ENCODE measurements around the gene LRRC4.

LRRC4 gene

DNA sequence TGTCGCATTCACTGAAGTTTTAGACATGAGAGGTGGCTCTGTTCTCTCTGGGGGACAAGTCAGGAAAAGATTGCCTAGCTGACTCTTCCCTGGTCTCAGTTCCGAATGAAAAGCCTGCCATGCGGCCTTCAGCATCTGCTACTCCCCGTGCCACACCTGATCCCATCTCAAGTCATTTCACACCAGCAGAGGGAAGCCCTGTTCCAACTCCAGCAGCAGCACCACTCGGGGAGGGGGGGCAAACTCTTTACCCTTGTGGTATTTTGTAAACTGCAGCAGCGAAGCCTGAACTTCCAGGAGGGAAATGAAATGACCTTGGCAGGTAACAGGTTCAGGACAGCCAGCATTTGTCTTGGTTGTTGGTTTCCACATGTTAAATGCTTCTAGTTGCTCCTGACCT, 13.8 kb downstream of the LRRC4 start:
- TF ChIP-seq, protein P1, sequence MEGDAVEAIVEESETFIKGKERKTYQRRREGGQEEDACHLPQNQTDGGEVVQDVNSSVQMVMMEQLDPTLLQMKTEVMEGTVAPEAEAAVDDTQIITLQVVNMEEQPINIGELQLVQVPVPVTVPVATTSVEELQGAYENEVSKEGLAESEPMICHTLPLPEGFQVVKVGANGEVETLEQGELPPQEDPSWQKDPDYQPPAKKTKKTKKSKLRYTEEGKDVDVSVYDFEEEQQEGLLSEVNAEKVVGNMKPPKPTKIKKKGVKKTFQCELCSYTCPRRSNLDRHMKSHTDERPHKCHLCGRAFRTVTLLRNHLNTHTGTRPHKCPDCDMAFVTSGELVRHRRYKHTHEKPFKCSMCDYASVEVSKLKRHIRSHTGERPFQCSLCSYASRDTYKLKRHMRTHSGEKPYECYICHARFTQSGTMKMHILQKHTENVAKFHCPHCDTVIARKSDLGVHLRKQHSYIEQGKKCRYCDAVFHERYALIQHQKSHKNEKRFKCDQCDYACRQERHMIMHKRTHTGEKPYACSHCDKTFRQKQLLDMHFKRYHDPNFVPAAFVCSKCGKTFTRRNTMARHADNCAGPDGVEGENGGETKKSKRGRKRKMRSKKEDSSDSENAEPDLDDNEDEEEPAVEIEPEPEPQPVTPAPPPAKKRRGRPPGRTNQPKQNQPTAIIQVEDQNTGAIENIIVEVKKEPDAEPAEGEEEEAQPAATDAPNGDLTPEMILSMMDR (IDR thresholded peaks at IDR 0.05): no peak
- H3K27me3 Mint-ChIP-seq (ENCODE audit: low read depth, poor library complexity): peaks cover 3% of the 10 kb centered on the region
- DNase-seq: no peak
- peaks cover 10% of the 10 kb centered on the region for H3K36me3 Mint-ChIP-seq (ENCODE audit: low read depth)
- H3K9me3 Mint-ChIP-seq: no peaks in the 10 kb centered on the region
- H3K27ac Mint-ChIP-seq: no peak overlapping the region
- peaks cover 34% of the 10 kb centered on the region for H3K4me1 Mint-ChIP-seq
- no peak overlapping the region for H3K4me3 Mint-ChIP-seq

DNA sequence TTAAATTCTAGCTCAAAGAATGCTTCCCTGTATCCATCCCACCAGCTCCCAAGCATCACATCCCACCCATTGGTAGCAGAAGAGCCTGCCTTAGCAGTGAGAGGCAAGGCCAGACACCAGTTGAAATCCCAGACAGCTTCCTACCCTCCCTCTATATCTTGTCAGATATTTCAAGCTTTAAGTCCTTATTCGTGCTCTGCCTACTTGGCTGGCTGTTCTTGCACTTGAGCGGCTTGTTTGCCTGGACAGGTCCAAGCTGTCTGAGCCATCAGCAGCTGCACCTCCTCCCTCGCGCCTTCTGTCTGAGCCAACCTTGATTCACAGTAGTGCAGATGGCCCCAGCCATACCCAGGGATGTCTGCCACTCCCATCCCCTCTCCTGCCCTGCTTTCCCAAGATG, 16.4 kb downstream of the LRRC4 start:
- TF ChIP-seq, protein P1 (IDR thresholded peaks at IDR 0.05): no peak
- no peak for DNase-seq
- peaks cover 7% of the 10 kb centered on the region for H3K27me3 Mint-ChIP-seq (ENCODE audit: low read depth, poor library complexity)
- H3K4me3 Mint-ChIP-seq: no peak overlapping the region
- H3K36me3 Mint-ChIP-seq (ENCODE audit: low read depth): no peaks in the 10 kb centered on the region
- no peaks in the 10 kb centered on the region for H3K9me3 Mint-ChIP-seq
- no peak overlapping the region for H3K27ac Mint-ChIP-seq
- peaks cover 25% of the 10 kb centered on the region for H3K4me1 Mint-ChIP-seq

DNA sequence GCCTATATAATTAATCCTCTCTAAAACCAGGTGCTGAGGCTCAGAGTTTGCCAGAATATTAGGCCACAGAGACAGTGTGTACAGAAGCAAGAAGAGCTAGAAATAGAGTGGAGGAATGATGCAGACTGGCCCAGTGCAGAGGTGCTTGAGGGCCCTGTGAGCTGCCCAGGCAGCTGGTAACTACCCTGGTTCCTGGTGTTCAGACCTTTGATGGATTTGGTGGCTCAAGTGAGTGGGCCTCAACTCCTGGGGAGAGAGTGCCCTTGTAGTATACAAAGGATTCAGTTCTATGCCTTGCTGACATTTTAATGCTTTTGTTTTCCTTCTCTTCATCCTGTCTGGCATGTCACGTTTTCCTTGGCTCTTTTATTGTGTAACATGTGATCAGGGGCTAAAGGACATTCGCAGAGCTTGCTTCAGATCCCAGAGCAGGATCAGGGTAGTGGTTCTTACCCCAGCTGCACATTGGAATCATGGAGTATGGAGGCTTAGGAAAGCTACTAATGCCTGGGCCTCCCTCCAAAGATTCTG, 20.0 kb downstream of the LRRC4 start:
- no peaks in the 10 kb centered on the region for H3K9me3 Mint-ChIP-seq
- peaks cover 12% of the 10 kb centered on the region for H3K4me1 Mint-ChIP-seq
- peak overlapping the region; percentile 78 for H3K27ac Mint-ChIP-seq
- H3K36me3 Mint-ChIP-seq (ENCODE audit: low read depth): no peaks in the 10 kb centered on the region
- TF ChIP-seq, protein P1 (IDR thresholded peaks at IDR 0.05): no peak
- H3K4me3 Mint-ChIP-seq: no peak overlapping the region
- peaks cover 7% of the 10 kb centered on the region for H3K27me3 Mint-ChIP-seq (ENCODE audit: low read depth, poor library complexity)
- DNase-seq: no peak

DNA sequence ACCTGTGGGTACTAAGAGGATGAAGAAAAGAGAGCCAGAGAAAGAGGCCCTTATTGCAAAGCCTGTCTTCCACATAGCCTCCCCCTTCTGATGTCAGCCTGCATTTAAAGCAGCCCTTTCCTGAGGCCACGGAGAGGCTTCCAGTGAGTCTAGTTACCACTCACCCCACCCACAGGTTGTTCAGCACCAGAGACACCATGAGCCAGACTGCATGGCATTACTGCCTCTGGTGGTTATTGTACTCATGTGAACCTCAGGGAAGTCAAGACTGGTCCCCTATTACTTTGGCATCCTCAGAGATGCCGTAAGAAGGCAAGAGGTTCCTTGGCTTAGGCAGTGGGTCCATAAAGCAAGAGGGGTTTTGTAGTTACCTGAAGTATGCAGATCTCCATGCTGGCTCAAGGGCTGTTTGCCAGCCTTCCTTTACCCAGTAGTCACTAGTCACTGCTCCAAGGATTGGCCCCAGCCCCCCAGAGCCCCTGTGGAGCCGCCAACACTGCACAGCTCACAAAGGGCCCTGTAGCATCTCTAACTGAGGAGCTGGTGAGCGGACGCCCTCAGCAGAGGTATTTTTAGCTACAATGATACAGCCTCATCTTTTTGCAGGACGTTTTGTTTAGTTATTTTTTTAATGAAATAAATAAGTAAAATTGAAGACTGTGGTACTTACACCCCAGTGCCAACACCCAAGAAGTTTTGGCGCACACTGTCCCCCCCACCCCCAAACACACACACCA, 20.7 kb downstream of the LRRC4 start:
- peak overlapping the region; percentile 78 for H3K27ac Mint-ChIP-seq
- H3K27me3 Mint-ChIP-seq (ENCODE audit: low read depth, poor library complexity): peaks cover 7% of the 10 kb centered on the region
- no peak for DNase-seq
- H3K9me3 Mint-ChIP-seq: no peaks in the 10 kb centered on the region
- no peaks in the 10 kb centered on the region for H3K36me3 Mint-ChIP-seq (ENCODE audit: low read depth)
- no peak overlapping the region for H3K4me3 Mint-ChIP-seq
- TF ChIP-seq, protein P1 (IDR thresholded peaks at IDR 0.05): no peak
- peaks cover 19% of the 10 kb centered on the region for H3K4me1 Mint-ChIP-seq

DNA sequence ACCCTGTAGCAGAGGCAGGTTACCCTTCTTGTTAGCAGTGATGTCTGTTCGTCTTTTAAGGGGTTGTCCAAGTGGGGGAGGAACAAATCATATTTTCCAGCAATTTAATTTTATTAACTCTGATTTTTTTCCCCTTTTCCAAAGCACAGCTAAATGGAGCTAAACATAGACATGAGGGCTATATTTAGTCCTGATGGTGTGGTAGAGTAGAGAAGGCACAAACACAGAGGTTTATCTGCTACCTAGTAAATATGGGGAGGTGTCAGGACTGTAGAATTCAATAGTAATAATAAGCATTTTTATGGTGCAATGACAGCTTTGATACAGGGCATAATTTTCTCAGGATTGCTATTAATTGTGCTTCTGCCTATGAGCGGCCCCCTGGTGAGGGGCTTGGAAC, 22.5 kb downstream of the LRRC4 start:
- TF ChIP-seq, protein P1 (IDR thresholded peaks at IDR 0.05): no peak
- Mint-ChIP-seq H3K9me3 (no peaks in the 10 kb centered on the region), H3K27me3 (ENCODE audit: low read depth, poor library complexity) (peaks cover 7% of the 10 kb centered on the region), H3K27ac (peak overlapping the region; percentile 51), H3K4me3 (no peak overlapping the region), H3K4me1 (peaks cover 30% of the 10 kb centered on the region), H3K36me3 (ENCODE audit: low read depth) (no peaks in the 10 kb centered on the region)
- DNase-seq: no peak

DNA sequence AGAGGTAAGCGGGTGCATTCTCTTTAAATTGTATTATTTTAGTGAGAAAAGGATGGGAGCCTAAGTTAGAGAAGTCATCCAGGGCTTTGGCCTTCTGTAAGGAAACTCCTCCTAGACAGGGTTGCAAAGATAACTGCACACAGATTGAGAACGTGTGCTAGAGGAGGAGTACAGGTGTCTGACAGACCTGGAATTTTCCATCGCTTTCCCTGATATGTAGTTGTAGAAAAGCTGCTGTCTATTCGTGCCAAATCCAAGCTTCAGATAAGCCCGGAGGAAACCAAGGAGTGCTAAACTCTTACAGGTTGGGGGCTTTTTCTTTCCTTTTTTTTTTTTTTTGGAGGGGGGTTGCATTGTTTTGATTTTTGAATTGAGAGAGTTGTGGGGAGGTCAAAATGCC, 23.1 kb downstream of the LRRC4 start:
- no peak overlapping the region for H3K4me3 Mint-ChIP-seq
- TF ChIP-seq, protein P1 (IDR thresholded peaks at IDR 0.05): no peak
- H3K4me1 Mint-ChIP-seq: peaks cover 30% of the 10 kb centered on the region
- H3K27ac Mint-ChIP-seq: no peak overlapping the region
- no peaks in the 10 kb centered on the region for H3K9me3 Mint-ChIP-seq
- H3K36me3 Mint-ChIP-seq (ENCODE audit: low read depth): no peaks in the 10 kb centered on the region
- no peak for DNase-seq
- H3K27me3 Mint-ChIP-seq (ENCODE audit: low read depth, poor library complexity): peaks cover 7% of the 10 kb centered on the region
